ENCODE measurements around the gene RUNX1.

Gene RUNX1

DNA sequence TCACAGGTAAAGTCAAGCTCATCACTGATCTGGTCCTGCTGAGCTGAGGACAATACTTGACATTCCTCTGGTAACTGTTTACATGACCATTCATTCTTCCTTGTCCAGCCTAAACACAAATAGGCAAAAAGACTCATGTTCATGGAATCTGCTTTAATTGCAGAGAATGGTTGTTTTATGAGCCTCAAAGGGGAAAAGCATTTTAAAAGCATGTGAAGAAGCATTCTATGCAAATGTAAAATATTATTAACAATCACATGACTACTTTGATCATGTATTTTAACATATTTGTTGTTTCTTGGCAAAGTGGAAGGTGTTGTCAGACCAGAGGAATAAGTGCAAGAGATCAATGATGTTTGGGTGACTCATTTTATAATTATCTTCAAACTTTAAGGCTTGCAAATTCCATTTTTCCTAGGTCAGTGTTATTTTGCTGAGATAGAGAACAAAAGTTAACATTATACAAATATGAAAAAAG, 133.7 kb downstream of the RUNX1 start:
- no peak for DNase-seq

DNA sequence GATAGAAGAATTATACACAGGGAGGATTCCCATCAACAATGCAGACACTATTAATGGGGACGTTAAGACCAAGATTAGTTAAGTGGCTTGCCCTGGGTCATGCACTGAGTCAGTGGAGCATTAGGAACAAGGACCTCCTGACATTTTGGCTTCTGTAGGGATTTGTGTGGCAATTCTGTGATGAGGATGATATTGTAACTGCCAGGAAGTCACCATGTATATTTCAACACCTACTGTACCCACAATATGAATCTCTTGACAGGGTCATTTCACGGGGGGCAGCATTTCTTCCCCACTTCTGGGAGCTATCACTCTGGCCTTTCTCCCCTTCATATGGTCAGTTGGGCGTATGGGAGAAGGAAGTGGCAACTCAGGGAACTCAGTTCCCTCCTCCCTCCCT, 134.9 kb downstream of the RUNX1 start:
- no peak for DNase-seq

DNA sequence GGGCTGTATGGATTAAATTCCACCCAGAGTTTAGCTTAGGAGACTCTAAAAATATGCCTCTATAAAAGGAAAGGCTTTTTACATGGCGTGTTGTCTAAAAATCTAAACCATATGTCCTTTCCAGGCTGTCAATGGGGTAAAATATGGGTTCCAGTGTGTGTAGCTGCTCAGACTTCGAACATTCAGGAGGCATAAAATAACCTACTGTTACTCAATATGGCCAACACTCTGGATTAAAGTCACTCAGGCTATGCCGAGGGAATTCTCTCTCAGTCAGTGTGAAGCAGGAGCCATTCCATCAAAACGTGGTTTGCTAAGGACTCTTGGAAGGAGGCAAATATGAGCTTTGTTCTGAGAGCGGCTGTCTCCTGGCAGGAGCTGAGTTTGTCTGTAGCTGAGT, 135.3 kb downstream of the RUNX1 start:
- DNase-seq, result no peak

DNA sequence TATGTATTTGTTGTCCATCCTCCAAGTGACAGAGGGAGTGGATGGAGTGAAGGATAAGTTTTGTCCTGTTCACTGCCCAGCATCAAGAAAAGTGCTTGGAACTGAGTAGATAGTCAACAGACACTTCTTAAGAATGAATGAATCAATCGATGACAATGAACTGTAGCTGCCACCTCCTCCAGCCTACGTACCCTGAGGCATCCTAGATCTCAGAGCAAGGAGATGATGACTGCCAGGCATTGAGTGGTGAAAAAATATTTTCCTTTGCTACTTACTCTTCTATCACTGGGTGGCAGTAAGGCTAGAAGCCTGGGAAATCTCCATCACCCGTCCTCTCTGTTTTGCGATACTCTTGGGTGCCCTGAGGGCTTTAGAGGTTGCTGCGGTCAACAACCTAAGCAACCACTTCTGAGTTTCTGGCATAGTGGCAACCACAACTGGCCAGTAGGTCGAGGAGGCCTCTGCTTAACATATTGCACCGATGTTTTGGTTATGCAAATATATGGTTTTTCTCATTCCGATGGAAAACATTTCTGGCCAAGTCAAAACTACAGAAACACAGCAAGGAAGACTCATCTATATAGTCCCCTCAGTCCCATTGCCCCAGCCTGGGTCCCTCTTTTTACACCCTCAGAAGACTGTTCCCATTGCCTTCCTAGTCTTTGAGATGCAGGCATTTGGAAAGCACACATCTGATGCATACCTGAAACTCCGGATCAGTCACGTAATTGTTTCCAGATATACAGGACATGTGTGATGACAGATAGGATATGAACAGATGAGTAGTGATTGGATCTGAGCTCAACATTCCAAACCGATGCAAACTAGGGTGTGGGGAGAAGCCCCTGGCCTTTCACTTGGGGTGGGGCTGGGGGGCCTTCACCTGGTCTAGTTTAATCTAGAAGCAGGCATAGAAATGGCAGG, 136.8 kb downstream of the RUNX1 start:
- DNase-seq, result no peak

DNA sequence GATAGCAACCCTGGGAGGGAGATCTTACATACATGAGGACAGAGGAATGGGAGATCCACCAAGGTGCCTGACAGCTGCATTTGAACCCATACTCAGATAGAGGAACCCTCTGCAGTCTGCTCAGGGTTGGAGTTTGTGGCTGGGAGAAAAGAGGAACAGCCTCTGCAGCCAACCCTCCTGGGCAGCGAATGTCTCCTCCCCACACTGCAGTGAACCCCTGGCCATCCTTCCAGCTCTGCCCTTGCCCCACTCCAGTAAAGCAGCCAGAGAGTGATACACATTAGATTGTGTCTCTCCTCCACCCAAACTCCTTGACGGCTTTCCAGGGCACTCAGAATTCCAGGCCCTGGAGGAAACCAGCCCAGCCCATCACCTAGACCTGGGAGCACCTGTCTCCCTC, 137.7 kb downstream of the RUNX1 start:
- DNase-seq, result no peak

DNA sequence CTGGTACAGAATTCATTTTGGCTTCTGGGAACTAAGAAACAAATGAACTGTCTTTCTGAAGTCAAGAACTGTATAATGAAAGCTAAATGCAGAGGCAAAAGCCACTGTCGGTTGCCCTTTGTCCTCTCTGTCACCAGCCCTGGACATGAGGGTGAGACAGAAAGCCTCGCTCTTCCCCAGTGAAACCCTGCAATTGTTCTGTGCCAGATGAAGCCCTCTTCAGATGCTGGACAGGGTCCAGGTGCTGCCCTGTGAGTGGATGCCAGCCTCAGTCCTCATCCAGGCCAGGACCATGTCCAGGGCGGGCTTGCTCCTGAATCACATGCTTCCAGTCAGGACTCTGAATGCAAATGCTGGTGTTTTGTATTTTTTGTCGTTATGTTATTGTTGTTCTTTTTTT, 138.7 kb downstream of the RUNX1 start:
- DNase-seq, result no peak

DNA sequence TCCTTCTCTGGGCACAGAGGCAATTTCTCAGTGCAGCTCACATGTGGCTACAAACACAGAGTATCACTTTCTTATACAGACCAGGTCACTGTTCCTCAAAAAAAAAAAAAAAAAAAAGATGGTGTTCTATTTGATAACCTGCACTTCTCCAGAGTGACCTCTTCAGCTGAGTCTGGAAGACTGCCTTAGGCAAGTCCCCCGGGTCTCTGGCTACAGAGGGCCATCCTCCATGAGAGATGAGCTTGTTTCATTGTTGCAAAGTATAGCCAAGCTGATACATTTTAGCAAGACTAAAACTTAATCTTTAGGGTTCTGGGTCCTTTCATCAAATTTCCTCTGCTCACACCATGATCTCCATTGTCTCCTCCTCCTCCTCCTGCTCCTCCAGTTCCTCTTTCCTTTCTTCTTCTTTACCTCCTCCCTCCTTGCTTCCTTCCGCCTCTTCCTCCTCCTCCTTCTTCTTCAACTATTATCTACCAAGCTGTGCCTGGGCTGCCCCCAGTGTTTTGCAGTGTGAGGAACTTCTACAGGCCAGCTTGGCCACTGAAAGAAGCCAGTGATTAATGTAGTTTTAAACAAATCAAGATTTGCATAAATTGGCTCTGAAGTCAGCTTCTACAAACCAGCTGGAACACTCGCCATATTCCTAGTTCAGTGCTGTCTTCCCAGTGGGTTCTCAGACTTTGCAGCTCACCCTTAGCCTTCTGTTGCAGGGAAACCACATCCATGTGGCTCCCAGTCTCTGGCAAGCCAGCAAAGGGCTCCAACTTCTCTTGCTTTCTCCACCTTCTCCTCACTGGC, 139.4 kb downstream of the RUNX1 start:
- no peak for DNase-seq

DNA sequence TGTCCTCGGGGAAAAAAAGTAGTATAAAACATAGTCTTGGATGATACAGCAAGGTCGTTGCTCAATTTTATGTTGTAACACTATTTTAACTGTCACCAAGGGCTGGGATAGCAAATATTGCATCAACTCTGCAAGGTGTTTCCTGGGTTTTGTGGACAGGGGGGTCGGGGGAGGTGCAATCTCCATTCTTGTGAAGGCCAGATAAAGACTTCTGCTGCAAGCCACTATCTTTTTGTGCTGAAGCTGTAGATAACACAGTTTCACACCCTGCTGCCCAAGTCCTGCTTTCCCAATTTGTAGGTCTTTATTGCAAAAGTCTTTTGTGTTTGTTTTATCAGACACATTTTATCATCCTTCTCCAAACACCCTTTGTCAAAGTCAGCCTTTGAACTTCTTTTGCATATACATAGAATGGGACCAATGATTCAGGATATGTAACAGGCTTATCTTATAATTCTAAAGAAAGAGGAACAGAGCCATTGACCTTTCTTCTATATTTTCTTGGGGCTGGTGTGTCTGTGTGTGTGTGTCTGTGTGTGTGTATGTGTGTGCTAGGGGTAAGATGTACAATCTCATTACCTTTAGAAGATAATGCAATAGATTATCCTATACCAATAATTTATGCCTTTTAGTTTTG, 140.6 kb downstream of the RUNX1 start:
- no peak for DNase-seq

DNA sequence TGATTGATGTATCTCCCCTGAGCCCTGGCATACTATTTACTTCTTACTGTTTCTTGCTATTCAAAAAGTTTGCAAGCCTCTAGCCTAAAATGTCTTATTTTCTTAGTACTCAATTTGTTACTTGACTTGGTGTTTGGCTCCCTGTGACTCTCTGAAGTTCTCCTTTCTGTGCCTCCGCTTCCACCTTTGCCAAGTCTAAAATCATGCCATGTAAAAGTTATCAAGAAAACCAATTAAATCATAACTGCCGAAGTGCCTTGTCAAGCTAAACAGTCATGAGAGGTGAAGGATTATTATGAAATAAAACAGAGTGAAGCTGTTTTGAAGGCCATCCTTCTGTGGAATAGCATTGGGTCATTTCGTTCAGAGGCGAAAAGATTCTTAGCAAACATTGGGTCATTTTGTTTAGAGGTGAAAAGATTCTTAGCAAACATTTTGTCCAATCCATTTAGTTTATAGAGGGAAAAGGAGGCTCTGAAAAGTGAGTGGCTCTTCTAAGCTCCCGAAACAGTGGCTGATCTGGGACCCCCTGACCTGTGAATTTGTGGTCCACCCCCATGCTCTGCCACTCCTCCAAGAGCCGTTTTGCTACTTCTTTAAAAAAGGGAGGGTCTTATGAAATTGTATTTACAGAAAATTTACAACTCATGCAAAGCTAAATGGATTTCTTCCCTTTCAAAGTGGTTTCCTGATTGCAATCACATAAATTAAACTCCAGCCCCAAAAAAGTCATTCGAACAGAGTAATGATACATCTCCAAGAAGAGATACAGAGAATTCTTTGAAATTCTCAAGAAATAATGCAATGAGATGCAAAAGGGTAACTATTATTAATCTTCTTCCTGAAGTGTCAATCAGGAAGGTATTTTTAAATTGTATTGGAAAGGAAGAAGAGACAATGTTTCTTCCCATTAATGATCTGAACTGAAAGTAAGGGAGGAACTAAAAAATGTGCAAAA, 141.4 kb downstream of the RUNX1 start:
- DNase-seq, result no peak

DNA sequence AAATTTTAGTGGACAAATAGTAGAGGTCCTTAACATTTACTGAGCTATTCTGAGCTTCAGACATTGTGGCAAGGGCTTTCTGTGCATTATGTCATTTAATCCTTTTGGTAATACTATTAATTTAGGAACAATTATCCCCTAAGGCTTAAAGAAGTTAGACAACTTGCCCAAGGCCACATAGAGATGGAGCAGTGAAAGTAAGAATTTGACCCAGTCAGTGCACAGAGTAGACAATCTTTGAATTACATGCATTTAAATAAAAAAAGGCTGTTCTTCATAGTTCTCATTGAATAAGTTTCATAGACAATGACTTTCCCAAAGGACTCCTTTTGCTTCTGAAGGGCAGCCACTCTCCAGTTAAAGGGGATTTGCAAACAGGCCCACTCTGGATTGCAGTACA, 142.7 kb downstream of the RUNX1 start:
- DNase-seq, result no peak

DNA sequence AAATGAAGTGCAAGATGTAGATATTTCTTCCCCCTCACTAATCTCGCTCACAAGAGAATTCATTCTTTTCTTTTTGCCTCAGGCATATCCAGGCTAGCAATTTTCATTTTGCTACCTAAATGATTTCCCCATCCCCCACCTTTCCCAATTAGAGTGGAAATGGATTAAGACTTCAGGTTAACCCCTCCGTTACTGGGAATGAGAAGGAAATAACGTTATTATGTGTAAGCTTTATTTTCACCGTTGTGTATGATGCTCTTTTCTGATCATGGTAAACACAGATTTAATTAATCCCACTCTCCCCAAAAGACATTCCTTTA, 143.9 kb downstream of the RUNX1 start:
- no peak for DNase-seq

DNA sequence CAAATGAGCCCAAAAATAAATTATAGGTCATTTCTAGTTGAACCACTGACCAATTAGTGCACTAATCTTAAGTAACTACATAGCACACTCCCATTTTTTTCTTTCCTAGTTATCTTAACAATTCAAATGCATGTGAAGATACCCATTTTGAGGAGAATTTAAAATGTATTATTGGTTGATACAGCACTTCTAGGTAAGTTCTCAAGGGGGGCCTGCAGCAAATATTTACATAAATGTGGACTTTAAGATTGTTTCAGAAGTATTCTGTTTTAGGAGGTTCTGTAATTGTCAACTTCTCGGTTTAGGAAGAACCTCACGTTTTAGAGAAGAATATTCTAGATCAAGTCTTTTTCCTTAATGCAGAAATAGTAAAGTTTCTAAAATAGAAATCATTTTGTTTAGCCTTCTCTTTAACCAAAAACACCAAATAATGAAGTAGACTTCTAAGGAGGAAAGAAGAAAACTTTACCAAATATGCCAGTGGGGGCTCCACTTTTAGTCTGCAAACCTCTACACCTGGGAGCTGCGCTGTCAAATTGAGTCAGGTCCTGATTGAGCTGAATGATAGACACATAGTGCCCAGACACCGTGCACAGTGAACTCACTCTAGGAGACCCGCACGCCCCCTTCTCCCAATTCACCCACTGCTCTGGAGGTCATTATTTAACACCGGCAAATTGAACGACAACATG, 144.4 kb downstream of the RUNX1 start:
- no peak for DNase-seq

DNA sequence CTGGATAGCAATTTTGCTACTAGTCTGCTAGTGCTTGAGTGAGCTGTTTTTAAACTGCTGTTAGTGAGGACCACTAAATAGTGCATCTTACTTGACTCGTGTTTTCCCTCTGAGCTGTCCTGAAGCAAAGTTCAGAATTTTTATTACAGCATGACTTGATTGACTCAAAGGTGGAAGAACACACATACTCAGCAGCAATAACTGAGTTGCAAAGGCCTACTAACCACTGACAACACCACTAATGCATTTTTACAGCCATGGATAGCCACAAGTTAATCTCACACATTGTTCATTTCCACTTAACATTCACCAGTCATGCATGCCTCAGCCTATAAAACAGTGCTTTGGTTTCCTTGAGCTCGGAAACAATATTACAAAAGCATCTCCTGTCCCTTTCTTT, 148.7 kb downstream of the RUNX1 start:
- no peak for DNase-seq

DNA sequence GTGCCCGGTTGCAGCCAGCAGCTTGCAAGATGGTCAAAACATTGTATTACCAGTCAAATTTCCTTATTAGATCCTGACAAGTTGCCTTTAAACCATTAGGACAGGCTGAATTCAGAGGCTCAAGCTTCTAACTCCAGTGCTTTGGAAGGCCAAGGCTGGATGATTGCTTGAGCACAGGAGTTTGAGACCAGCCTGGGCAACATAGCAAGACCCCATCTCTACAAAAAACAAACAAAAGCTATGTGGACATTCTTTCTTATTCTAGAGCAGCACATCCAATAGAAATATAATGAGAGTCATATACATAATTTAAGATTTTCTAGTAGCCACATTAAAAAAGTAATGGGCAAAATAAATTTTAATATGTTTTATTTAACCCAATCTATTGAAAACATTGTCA, 149.3 kb downstream of the RUNX1 start:
- no peak for DNase-seq

DNA sequence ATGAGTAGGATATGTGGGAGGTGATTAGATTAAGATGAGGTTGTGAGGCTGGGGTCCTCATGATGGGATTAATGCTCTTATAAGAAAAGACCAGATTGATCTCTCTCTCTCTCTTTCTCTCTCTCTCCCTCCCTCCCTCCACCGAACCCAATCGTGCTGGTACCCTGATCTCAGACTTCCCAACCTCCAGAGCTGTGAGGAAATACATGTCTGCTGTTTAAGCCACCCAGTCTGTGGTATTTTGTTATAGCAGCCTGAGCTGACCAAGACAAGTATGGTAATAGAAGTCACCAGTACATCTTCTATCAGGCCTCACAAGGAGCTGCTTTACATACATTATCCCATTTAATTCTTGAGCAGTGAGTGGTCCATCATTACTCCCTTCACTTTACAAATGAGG, 149.8 kb downstream of the RUNX1 start:
- no peak for DNase-seq

DNA sequence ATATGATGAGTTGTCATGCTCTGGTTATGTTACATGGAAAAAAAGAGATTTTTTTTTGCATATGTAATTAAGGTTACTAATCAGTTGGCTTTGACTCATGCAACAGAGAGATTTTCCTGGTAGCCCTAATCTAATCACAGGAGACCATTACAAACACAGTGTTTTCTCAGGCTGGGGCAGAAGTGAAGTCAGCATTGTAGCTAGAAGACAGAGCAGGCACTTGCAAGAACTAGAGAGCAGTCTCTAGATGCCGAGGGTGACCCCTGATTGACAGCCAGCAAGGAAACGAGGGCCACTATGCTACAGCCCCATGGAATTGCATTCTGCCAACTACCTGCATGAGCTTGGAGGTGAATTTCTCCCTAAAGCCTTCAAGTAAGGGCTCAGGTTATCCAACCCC, 151.3 kb downstream of the RUNX1 start:
- DNase-seq, result no peak

DNA sequence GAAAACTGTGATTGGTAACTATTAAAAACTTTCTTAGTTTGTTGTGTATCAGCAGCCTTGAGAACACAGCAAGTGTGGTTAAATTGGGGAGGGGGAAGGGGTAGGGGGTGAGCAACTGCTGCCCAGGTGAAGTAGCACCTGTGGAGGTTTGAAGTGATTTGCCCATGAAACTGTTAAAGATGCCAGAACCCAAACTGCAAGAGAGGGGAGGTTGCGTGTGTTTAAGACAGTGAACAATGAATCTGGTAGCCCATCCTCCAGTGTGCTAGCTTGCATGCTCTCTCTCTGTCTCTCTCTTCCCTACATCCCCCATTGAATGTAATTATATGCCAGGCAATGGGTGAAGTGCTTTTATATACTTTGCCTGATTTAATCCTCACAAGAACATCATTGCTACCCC, 154.7 kb downstream of the RUNX1 start:
- no peak for DNase-seq

DNA sequence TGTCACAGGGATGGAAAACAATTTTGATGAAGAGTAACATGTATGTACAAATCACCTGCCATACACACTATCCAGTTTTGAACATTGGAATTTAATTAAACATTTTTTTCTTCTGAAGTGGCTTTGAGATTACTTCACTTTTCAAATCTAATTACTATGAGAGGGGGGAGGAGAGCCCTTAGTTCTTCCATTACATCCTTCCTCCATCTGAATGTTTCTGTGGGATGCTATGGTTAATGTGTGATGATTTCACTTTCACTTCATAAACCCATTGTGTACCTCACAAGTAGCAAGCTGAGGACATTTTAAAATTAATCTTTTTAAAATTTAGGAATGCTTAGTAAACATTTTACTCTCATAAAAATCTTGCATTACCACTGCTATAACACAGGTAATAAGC, 156.9 kb downstream of the RUNX1 start:
- no peak for DNase-seq

DNA sequence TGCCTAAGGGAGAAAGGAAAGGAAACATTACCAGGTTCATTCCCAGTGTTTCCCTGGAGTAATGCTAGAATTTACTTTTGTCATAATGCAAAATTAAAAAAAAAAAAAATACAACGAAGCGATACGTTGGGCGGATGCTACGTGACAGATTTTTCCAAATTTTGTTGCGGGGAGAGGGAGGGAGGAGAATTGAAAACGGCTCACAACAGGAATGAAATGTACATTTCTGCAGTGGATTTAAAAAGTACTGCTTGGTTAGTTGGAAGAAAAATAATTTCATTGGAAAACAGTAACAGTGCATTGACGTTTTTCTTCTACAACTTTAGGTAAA, 157.5 kb downstream of the RUNX1 start:
- DNase-seq, result no peak

DNA sequence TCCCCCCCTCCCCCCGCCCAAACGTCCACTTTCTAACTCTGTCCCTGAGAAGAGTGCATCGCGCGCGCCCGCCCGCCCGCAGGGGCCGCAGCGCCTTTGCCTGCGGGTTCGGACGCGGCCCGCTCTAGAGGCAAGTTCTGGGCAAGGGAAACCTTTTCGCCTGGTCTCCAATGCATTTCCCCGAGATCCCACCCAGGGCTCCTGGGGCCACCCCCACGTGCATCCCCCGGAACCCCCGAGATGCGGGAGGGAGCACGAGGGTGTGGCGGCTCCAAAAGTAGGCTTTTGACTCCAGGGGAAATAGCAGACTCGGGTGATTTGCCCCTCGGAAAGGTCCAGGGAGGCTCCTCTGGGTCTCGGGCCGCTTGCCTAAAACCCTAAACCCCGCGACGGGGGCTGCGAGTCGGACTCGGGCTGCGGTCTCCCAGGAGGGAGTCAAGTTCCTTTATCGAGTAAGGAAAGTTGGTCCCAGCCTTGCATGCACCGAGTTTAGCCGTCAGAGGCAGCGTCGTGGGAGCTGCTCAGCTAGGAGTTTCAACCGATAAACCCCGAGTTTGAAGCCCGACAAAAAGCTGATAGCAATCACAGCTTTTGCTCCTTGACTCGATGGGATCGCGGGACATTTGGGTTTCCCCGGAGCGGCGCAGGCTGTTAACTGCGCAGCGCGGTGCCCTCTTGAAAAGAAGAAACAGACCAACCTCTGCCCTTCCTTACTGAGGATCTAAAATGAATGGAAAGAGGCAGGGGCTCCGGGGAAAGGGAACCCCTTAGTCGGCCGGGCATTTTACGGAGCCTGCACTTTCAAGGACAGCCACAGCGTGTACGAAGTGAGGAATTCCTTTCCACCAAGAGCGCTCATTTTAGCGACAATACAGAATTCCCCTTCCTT, 158.1 kb downstream of the RUNX1 start:
- no peak for DNase-seq

DNA sequence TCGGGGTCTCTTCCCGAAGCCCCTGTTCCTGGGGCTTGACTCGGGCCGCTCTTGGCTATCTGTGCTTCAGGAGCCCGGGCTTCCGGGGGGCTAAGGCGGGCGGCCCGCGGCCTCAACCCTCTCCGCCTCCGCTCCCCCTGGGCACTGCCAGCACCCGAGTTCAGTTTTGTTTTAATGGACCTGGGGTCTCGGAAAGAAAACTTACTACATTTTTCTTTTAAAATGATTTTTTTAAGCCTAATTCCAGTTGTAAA, 158.7 kb downstream of the RUNX1 start:
- DNase-seq, result no peak

Data from activated effector memory CD4-positive, alpha-beta T cell treated with Interleukin-2 at 50 U/mL for 16 hours (primary cell).